HPDE6-E6E7 (cell line): ENCODE data around the gene CMTM4.
"Not testable (repeated sequence)": the region's sequence is repeated elsewhere in the genome, so short reads cannot be mapped to it uniquely, and the experiment has no call there.

ENCODE experiments used
- DNase-seq: peaks from one replicate; pipeline ENCODE4 v3.0.0; 2011; ENCODE audit warnings: missing footprints; ENCODE audit errors: extremely low spot score

Gene CMTM4

GRCh38 chr16:66592814-66593213 is 103.7 kb downstream of the CMTM4 start:
- no peak for DNase-seq

DNA sequence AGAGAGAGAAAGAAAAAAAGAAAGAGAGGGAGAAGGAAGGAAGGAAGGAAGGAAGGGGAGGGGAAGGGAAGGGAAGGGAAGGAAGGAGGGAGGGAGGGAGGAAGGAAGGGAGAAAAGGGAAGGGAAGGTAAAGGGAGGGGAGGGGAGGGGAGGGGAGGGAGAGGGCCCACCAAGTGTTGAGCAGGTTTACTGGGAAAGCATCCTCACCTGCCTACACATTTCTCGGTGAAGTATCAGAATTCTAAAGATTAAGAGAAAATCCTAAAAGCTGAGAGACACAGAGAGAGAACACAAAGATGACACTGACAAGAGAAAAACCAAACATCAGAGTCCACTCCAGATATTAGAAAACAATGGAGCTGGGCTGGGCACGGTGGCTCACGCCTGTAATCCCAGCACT is 104.3 kb downstream of the CMTM4 start:
- no peak for DNase-seq

DNA sequence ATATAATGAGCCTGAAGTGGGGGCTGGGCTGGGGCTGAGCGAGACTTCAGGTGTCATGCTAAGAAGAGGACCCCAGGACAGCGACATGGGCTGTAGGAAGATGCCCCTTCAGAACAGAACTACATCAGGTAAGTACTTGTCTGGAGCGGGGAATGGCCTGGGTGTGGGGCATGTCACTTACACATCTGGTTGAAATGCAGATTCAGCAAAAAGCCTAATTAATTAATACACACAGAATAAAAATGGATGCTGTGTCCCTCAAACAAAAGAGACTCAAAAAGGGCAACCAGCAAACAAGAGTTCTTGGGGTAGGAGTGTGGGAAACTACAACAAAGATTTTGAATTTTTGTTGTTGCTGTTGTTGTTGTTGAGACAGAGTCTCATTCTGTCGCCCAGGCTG is 105.5 kb downstream of the CMTM4 start:
- DNase-seq = no peak

GRCh38 chr16:66590322-66590721 is 106.2 kb downstream of the CMTM4 start:
- no peak for DNase-seq

GRCh38 chr16:66588981-66589713 is 107.4 kb downstream of the CMTM4 start:
- no peak for DNase-seq

DNA sequence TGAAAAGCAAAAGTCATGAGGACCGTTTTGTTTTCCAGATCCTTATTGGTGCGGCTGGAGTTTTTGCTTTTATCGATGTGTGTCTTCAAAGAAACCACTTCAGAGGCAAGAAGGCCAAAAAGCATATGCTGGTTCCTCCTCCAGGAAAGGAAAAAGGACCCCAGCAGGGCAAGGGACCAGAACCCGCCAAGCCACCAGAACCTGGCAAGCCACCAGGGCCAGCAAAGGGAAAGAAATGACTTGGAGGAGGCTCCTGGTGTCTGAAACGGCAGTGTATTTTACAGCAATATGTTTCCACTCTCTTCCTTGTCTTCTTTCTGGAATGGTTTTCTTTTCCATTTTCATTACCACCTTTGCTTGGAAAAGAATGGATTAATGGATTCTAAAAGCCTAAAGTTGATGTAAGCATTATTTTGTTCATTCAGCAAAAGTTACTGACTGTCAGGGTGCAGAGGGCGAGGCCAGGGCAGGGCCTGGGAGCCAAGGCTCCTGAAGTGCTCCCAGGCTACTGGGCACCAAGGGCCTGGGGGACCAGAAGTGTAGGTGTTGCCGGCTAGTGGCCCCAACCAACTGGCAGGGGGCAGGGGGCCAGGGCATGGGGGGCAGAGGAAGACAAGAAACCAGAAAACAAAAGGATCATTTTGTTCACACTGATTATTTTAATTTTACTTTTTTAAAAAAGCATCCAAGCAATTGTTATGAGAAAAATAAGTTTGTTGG is 108.5 kb downstream of the CMTM4 start:
- DNase-seq = no peak

- DNase-seq = no peak
Observed at GRCh38 chr16:66585481-66586239, 110.9 kb downstream of the CMTM4 start.

- no peak for DNase-seq
Observed at GRCh38 chr16:66581246-66581952, 115.1 kb downstream of the CMTM4 start.

- DNase-seq = peak; percentile 71
Observed at GRCh38 chr16:66580605-66581209, 115.8 kb downstream of the CMTM4 start.

DNA sequence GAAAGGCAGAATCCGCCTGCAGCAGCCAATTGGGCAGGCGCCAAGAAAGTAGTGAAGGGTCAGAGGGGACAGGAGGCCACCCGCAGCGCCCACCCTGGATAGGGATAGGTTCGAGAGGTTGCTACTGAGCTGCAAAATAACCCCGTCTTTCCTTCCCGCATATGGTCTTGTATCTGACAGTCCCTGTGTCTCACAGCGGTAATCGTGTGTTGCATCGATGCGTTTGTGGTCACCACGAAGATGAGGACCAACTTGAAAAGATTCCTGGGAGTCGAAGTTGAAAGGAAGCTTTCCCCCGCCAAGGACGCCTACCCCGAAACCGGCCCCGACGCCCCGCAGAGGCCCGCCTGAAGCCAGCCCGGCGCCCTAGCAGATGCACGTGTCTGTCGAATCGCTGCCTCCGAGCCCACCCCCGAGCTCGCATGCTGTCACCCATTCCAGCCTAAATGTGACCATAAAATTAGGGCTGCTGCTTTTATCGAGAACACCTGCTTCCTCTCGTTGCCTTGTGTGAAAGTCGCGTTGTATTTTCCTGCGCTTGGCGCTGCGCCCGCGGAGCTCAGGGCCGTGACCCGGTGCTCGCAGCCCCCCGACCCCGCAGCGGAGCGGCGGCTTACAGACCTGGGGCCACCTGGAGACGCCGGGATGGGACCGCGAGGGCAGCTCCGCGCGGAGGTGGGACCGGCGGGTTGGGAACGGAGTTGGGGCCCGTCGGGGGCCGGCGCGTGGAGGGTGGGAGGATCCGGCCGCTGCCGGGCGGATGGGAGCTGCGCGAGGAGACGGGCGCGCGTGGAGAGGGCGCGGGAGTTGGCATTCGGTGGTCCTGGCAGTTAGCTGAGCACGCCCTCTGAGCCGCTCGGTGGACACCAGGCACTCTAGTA is 117.7 kb downstream of the CMTM4 start, which contains the start of gene CMTM2:
CMTM2 (plus strand) TSS at position 813 of the 881 bp plus-strand sequence. CDS start 145 bp downstream, outside the sequence.
- DNase-seq = no peak

- no peak for DNase-seq
Observed at GRCh38 chr16:66576296-66576695, 120.2 kb downstream of the CMTM4 start.

- DNase-seq = no peak
Observed at GRCh38 chr16:66575060-66575459, 121.5 kb downstream of the CMTM4 start.

DNA sequence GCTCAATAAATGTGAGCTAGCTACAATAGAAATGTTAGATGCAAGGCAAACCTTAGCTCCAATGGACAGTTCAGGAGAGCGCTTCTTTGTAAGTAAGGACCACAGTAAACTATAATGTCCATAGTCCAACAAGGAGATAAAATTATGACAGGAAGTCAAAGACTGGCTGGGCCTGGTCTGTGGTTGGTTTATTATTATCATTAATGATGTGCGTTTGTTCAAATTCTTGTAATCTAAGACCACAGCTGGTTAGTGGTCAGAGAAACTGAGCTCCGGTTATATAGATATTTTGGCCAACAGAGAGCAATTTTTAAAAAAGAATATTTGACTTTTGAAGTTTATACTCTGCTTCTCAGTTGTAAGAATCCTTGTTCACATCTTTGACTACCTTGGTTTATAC is 122.0 kb downstream of the CMTM4 start:
- no peak for DNase-seq

- DNase-seq = no peak
Observed at GRCh38 chr16:66574081-66574480, 122.5 kb downstream of the CMTM4 start.

DNA sequence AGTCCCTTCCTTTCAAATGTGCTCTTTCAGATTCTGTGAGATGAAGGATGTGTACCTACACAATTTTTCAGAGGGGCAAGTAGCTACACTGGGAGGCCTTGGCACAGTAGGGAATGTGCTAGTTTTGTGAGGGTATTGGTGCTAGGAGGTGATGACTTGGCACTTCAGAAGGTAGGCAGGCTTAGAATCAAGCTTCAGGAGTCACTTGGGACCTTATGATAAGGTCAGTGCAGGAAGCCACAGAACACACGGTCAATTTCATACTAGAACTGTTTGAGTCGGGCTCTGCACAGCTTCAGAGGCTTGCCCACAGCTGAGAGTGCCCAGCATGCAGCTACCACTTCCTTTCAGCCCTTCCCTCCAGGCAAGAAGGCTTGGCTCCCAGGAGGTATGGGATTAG is 124.2 kb downstream of the CMTM4 start:
- no peak for DNase-seq

- DNase-seq = peak; percentile 36
Observed at GRCh38 chr16:66569827-66570405, 126.6 kb downstream of the CMTM4 start.

DNA sequence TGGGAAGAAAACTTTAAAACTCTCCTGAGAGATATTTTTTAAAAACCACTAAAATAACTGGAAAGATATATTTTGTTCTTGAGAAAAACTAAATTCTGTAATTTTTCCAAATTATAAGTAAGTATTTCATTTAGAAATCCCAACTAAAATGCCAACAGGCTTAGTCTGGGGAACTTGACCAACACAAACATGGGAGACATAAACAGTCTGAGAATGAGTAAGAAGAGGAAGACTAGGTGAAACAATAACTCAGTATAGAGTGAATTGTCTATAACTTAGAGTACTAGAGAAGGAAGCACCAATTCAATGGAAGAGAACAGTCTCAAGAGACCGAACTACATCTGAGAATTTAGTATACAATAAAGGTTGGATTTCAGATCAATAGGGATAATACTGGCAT is 127.4 kb downstream of the CMTM4 start:
- DNase-seq = no peak

- DNase-seq = no peak
Observed at GRCh38 chr16:66568355-66568754, 128.2 kb downstream of the CMTM4 start.

DNA sequence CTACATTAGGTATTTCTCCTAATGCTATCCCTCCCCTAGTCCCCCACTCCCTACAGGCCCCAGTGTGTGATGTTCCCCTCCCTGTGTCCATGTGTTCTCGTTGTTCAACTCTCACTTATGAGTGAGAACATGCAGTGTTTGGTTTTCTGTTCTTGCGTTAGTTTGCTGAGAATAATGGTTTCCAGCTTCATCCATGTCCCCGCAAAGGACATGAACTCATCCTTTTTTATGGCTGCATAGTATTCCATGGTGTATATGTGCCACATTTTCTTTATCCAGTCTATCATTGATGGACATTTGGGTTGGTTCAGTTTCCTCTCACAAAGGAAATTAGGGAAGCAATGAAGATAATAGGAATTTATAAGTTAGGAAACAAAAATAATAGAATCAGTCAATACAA is 129.3 kb downstream of the CMTM4 start:
- not testable (repeated sequence) for DNase-seq
